ENCODE data around the gene TAPBP. TPM values are rescaled to one million over a fixed set of nuclear protein-coding genes. Genes with fewer than 3 reads are reported as not detected.

The TAPBP gene
- total and polyA plus RNA-seq, 9 of the 15 experiments (the other 6 are each of a cell fraction or from before 2014, with no cell fraction given), result 5.6 to 74.0 (median 22.3) TPM

GRCh38 chr6:33344701-33345697, 31.1 kb upstream of the TAPBP start (continued):
- no peak for TF ChIP-seq ZNF449 (CRISPR knock-in tag; IDR thresholded peaks at IDR 0.05)
- peak; percentile 62 for TF ChIP-seq KLF16 (IDR thresholded peaks at IDR 0.05)
- TF ChIP-seq PURB (CRISPR knock-in tag; IDR thresholded peaks at IDR 0.05; ENCODE audit: low read depth), result no peak
- TF ChIP-seq ZNF316 (IDR thresholded peaks at IDR 0.05), result no peak
- no peak for TF ChIP-seq ATF6 (CRISPR knock-in tag; IDR thresholded peaks at IDR 0.05)
- TF ChIP-seq PKNOX1 (IDR thresholded peaks at IDR 0.05), result peak; percentile 46; the same call in 1 of the 2 replicates
- peak; percentile 61; the same call in 1 of the 2 replicates for TF ChIP-seq ZSCAN29 (IDR thresholded peaks at IDR 0.05)
- TF ChIP-seq HEY1 (CRISPR knock-in tag; IDR thresholded peaks at IDR 0.05; ENCODE audit: borderline replicate concordance), result no peak
- TF ChIP-seq ZNF184 (CRISPR knock-in tag; IDR thresholded peaks at IDR 0.05), result no peak
- no peak for TF ChIP-seq RFX1 (IDR thresholded peaks at IDR 0.05)
- TF ChIP-seq SFPQ (IDR thresholded peaks at IDR 0.05; ENCODE audit: low read depth, low read length), result no peak
- TF ChIP-seq THRB (CRISPR knock-in tag; conservative IDR thresholded peaks at IDR 0.05), result no peak
- no peak for TF ChIP-seq ZBTB17 (CRISPR knock-in tag; IDR thresholded peaks at IDR 0.05)
- TF ChIP-seq NCOA2 (IDR thresholded peaks at IDR 0.05; ENCODE audit: partially characterized antibody in 2 of 2), result no peak
- TF ChIP-seq MTA1 (IDR thresholded peaks at IDR 0.05; ENCODE audit: borderline replicate concordance), result no peak
- TF ChIP-seq NRF1 (conservative IDR thresholded peaks at IDR 0.05 in 1 of 2, IDR thresholded peaks at IDR 0.05 in 1 of 2), result peak; percentile 46 to 50; a peak in 2 of 4 replicates
- TF ChIP-seq TEAD4 (IDR thresholded peaks at IDR 0.05; ENCODE audit: low read length), result peak; percentile 90
- no peak for TF ChIP-seq TEAD4 (CRISPR knock-in tag; IDR thresholded peaks at IDR 0.05; ENCODE audit: borderline replicate concordance)
- TF ChIP-seq ZBTB1 (CRISPR knock-in tag; IDR thresholded peaks at IDR 0.05; ENCODE audit: borderline replicate concordance, low read depth), result no peak; the same call in 1 of the 2 replicates
- TF ChIP-seq GATAD2B (IDR thresholded peaks at IDR 0.05; ENCODE audit: borderline replicate concordance), result no peak

All from K562 (cell line).